Right lobe of liver (tissue), 4 donors: ENCODE measurements around the gene RETREG1.

Experiments used
- POLR2A ChIP-seq: fragments of 450-650 bp; IDR thresholded peaks from one replicate; pipeline ENCODE4 v1.6.1; 2017; ENCODE audit warnings: antibody characterized with exemption, mild to moderate bottlenecking
- TF ChIP-seq, protein P1 (sequence below), 4 donors: fragments of 200-600 bp in 3 of 4; fragments of 450-650 bp in 1 of 4; IDR thresholded peaks; one replicate each; pipeline versions ENCODE4 v1.5.1 to v1.8.0; 2016 to 2022; ENCODE audit warnings: antibody characterized with exemption in 4 of 4, mild to moderate bottlenecking in 2 of 4
- donor health status: DM: no; HTN: no; CAD: no.
- donor health status: DM: no; HTN: no; CAD: no.
- donor health status: DM: no; HTN: yes; CAD: no.

DNA sequence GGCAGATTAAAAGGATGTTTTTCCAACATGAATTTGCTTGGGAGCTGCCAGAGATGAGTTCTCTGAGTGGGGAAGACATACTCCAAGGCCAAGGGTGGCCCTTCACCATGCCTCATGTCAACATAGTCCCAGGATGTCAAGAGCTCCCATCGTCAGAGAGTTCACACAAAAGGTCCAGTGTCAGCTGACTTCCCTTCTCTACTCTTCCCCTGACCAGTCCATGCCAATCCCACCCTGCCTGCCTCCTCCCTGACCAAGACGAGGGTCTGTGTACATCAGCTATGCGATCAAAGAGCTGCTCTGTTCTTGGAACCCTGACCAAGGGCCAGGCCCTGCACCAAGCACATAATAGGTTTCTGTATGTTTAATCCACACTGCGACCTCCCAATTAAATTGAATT, 80.0 kb downstream of the RETREG1 start:
- TF ChIP-seq POLR2A = no peak
- TF ChIP-seq, protein P1, sequence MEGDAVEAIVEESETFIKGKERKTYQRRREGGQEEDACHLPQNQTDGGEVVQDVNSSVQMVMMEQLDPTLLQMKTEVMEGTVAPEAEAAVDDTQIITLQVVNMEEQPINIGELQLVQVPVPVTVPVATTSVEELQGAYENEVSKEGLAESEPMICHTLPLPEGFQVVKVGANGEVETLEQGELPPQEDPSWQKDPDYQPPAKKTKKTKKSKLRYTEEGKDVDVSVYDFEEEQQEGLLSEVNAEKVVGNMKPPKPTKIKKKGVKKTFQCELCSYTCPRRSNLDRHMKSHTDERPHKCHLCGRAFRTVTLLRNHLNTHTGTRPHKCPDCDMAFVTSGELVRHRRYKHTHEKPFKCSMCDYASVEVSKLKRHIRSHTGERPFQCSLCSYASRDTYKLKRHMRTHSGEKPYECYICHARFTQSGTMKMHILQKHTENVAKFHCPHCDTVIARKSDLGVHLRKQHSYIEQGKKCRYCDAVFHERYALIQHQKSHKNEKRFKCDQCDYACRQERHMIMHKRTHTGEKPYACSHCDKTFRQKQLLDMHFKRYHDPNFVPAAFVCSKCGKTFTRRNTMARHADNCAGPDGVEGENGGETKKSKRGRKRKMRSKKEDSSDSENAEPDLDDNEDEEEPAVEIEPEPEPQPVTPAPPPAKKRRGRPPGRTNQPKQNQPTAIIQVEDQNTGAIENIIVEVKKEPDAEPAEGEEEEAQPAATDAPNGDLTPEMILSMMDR (IDR thresholded peaks at IDR 0.05) = no peak
